ENCODE data around the gene NFIB. TPM values are rescaled to one million over a fixed set of nuclear protein-coding genes. Genes with fewer than 3 reads are reported as not detected.

Gene NFIB
- total RNA-seq: 7.6 and 10.7 TPM in 2 replicates

DNA sequence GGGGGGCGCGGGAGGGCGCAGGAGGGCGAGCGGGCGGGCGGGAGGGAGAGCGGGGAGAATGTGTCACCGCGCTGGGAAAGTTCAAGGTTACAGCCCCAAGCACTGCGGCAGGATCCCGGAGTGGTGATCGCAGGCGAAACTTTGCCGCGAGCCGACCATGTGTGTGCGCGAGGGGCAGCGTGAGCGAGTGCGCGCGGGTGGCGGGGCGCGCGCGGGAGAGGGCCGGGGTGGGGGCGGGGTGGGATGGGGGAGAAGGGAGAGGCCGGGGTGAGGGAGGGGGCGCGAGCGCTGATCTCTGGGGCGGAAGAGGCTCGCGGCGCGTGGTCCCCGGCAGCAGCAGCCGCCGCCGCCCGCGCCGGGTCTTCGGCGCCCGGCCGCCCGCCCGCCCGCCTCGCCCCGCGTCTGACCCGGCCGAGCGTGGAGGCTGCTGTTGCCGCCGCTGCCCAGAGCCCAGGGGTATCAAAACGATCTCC lies at the start of gene NFIB:
NFIB (minus strand) TSS at position 191 of the 473 bp plus-strand sequence. CDS start 630 bp downstream, outside the sequence.

